Measurements from ENCODE around the gene NOCT. TPM values are rescaled to one million over a fixed set of nuclear protein-coding genes. Genes with fewer than 3 reads are reported as not detected.

The NOCT gene
- total RNA-seq, 3 donors from 2014 or later: 4.0 to 9.5 (median 6.4) TPM

DNA sequence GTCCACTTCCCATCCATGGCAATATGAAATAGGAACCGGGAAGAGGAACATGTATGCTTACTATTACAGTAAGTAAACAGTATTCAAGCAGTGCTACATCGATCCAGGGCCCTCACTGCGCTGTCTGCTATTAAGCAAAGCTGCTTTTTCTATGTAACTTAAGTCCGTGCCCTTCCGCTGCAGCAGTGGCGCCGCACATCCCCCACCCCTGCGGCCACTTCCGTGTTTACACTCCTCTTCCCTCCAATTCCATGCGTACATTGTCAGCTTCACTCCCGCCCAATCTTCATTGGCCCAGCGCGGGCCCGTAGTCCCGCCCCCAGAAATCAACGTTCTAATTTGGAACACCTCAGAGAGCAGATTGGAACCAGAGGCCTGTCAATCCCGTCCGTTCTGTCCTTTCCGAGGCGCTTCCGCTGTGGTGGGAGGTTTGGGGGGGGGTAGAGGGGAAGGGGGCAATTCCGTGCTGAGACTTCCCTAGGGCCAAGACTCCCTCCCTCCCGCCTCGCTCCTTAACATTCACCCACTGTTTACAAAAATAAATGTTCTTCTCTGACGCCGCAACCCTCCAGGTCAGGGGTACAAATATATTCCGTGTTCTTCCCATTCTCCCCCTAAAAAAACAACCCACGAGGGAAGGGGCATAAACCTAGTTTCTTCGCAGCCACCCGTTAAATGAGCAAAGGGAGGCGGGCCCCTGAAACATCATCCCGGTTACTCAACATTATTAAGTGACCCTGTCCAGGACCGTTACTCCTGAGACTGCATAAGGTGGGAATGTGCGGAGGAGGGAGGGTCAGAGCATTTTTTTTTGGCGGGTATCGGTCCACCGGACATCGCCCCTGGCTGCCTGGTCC lies 67.4 kb downstream of the NOCT start:
- H3K4me1 ChIP-seq: peaks cover 0 to 2% of the 10 kb centered on the region in 2 donors
- peak; percentile 93 to 97 for DNase-seq (ENCODE audit: low spot score in 2 of 2)
- peak overlapping the region; percentile 96 to 98 for H3K27ac ChIP-seq
- H3K27me3 ChIP-seq: no peaks in the 10 kb centered on the region
- H3K4me3 ChIP-seq: peak overlapping the region; percentile 87 to 93 (median 93)
- no peak for TF ChIP-seq POLR2A (IDR thresholded peaks at IDR 0.05)
- peak; percentile 46 to 83 (median 82) for TF ChIP-seq POLR2AphosphoS5 (IDR thresholded peaks at IDR 0.05)
- TF ChIP-seq, protein P1, sequence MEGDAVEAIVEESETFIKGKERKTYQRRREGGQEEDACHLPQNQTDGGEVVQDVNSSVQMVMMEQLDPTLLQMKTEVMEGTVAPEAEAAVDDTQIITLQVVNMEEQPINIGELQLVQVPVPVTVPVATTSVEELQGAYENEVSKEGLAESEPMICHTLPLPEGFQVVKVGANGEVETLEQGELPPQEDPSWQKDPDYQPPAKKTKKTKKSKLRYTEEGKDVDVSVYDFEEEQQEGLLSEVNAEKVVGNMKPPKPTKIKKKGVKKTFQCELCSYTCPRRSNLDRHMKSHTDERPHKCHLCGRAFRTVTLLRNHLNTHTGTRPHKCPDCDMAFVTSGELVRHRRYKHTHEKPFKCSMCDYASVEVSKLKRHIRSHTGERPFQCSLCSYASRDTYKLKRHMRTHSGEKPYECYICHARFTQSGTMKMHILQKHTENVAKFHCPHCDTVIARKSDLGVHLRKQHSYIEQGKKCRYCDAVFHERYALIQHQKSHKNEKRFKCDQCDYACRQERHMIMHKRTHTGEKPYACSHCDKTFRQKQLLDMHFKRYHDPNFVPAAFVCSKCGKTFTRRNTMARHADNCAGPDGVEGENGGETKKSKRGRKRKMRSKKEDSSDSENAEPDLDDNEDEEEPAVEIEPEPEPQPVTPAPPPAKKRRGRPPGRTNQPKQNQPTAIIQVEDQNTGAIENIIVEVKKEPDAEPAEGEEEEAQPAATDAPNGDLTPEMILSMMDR (IDR thresholded peaks at IDR 0.05): peak in 2 of 3 donors; percentile 20 to 29
- no peaks in the 10 kb centered on the region for H3K9me3 ChIP-seq
- H3K36me3 ChIP-seq: no peaks in the 10 kb centered on the region
- intact Hi-C loops (cut with DNase I; ENCODE audit: low total_unique reads): no loop called here

DNA sequence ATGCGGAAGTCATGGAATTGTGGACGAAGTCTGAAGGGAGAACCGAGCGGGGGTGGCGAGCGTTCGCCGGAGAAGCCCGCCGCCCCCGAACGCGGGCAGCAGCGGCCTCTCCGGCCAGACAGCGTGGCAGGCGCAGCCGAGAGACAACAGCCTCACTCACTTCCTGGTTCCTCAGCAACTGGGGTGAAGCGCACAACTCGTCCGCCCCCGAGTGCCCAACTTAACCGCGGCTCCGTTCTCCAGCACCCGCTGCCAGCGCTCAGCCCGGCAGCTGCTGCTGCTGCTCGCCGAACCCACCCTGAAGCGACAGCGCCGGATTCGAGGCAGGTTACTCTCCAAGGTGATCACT lies 68.0 kb downstream of the NOCT start:
- Histone ChIP-seq H3K4me1 (no peaks in the 10 kb centered on the region), H3K9me3 (no peaks in the 10 kb centered on the region), H3K36me3 (no peaks in the 10 kb centered on the region), H3K27me3 (no peaks in the 10 kb centered on the region), H3K4me3 (peak overlapping the region; percentile 87 to 93 (median 93)), H3K27ac (peak overlapping the region; percentile 96 to 98)
- peak; percentile 49 to 57 for DNase-seq (ENCODE audit: low spot score in 2 of 2)
- TF ChIP-seq POLR2A (IDR thresholded peaks at IDR 0.05) (no peak), POLR2AphosphoS5 (IDR thresholded peaks at IDR 0.05) (no peak)
- TF ChIP-seq, protein P1 (IDR thresholded peaks at IDR 0.05): no peak
- intact Hi-C loops (cut with DNase I; ENCODE audit: low total_unique reads): no loop called here

DNA sequence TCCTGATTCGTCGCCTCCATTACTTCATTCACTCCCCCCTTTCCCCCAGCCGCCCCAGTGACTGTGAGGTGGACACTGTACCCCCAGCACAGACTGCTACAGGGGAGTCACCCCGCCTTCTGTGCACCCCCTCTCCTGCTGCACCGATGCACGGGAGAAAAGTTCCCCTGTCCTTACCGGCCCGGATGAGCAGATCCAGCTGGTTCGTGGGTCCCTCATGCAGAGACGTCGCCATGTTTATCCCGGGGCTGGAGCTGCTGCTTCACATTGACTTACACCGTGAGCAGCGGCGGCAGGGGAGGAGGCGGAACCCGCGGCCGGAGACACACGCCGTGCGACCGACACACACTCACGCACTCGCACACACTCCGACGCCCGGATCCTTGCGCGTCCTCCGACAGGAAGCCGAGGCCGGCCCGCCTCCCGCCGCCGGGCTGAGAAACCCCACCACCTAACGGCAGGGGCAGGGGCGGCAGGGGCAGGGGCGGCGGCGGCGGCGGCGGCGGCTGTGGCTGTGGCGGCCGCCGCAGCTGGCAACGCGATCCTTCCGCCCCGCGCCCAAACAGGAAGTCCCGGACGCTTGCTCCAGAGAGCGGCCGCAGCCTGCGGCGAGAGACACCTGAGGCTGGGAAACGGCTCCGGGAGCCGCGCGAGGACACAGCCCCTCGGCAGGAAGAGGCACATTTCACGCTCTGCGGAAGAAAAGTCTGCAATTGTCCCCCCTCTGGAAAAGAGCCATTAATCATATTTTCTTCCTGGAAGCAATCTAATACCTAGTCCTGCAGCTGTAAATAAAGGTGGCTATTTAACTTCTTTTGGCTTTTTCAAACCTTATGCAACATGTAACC lies 68.6 kb downstream of the NOCT start:
- no peaks in the 10 kb centered on the region for H3K27me3 ChIP-seq
- H3K36me3 ChIP-seq: no peaks in the 10 kb centered on the region
- H3K4me1 ChIP-seq: no peaks in the 10 kb centered on the region
- peak overlapping the region; percentile 87 to 93 (median 93) for H3K4me3 ChIP-seq
- TF ChIP-seq, protein P1 (IDR thresholded peaks at IDR 0.05): no peak
- TF ChIP-seq POLR2AphosphoS5 (IDR thresholded peaks at IDR 0.05) (peak; percentile 13 to 76 (median 19)), POLR2A (IDR thresholded peaks at IDR 0.05) (no peak)
- peak; percentile 74 to 82 for DNase-seq (ENCODE audit: low spot score in 2 of 2)
- intact Hi-C loops (cut with DNase I; ENCODE audit: low total_unique reads): no loop called here
- no peaks in the 10 kb centered on the region for H3K9me3 ChIP-seq
- H3K27ac ChIP-seq: peak overlapping the region; percentile 96 to 98

DNA sequence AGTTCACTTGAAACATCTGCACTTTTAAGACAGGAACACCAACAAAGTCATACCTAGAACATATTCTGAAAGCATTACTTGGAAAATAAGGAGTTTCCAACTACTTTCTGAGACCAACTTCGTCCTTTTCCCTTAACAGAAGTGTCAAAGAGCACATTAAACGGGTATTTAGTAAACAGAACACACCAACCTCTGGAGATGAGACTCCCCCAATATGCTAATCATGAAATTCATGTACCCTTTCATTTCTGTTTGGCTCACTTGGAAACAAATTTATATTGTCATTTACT lies 69.2 kb downstream of the NOCT start:
- no peaks in the 10 kb centered on the region for H3K27me3 ChIP-seq
- DNase-seq (ENCODE audit: low spot score in 2 of 2): no peak
- H3K9me3 ChIP-seq: no peaks in the 10 kb centered on the region
- no peaks in the 10 kb centered on the region for H3K36me3 ChIP-seq
- no peaks in the 10 kb centered on the region for H3K4me1 ChIP-seq
- peak overlapping the region; percentile 96 to 98 for H3K27ac ChIP-seq
- intact Hi-C loops (cut with DNase I; ENCODE audit: low total_unique reads): no loop called here
- H3K4me3 ChIP-seq: peak overlapping the region; percentile 87 to 93 (median 93)
- TF ChIP-seq POLR2A (IDR thresholded peaks at IDR 0.05) (no peak), POLR2AphosphoS5 (IDR thresholded peaks at IDR 0.05) (no peak)
- TF ChIP-seq, protein P1 (IDR thresholded peaks at IDR 0.05): no peak

DNA sequence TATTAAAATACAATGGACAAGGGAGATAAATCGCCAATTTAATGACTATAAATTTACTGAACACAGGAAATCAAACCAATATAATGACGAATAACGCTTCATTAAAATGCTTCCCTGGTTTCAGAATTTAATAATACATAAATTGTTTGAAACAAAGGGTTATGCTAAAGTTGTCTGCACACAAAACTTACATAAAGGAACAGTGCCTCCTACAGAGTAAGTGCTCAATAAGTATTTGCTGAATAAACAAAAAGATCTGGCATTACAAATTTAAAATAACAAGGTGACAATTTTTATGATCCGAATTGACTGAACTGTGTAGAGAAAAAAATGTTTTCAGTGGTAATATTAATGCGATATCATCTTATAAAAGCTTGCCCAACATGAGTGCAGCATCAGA lies 69.6 kb downstream of the NOCT start:
- H3K4me3 ChIP-seq: peak overlapping the region; percentile 87 to 93 (median 93)
- H3K4me1 ChIP-seq: no peaks in the 10 kb centered on the region
- H3K9me3 ChIP-seq: no peaks in the 10 kb centered on the region
- intact Hi-C loops (cut with DNase I; ENCODE audit: low total_unique reads): no loop called here
- no peaks in the 10 kb centered on the region for H3K36me3 ChIP-seq
- H3K27me3 ChIP-seq: no peaks in the 10 kb centered on the region
- TF ChIP-seq, protein P1 (IDR thresholded peaks at IDR 0.05): no peak
- no peak for TF ChIP-seq POLR2A (IDR thresholded peaks at IDR 0.05)
- no peak for TF ChIP-seq POLR2AphosphoS5 (IDR thresholded peaks at IDR 0.05)
- H3K27ac ChIP-seq: peak overlapping the region; percentile 96 to 98
- DNase-seq (ENCODE audit: low spot score in 2 of 2): no peak
